ENCODE data around the gene DCDC1.
"Not testable (repeated sequence)": the region's sequence is repeated elsewhere in the genome, so short reads cannot be mapped to it uniquely, and the experiment has no call there.

The DCDC1 gene

GRCh38 chr11:31326470-31327148, 42.9 kb downstream of the DCDC1 start:
- no peak for DNase-seq (ENCODE audit: low read depth)

DNA sequence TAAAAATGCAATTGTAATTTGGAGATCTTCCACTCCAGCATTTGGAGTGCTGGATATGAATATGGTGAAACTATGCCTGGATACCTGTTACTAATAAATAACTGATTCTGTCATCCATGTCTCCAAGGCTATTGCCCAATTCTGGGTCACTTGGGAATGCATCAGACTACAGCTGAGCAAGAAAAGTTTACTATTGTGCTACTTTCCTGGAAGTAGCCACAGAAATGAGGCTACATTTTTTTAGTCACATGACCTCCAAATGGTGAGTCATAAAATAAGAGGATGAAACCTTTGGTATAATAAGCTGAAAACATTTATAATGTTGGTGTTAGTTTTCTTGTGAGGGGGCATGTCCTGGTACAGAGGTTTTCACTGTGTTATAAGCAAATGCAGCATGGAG, 44.4 kb downstream of the DCDC1 start:
- no peak for DNase-seq (ENCODE audit: low read depth)

DNA sequence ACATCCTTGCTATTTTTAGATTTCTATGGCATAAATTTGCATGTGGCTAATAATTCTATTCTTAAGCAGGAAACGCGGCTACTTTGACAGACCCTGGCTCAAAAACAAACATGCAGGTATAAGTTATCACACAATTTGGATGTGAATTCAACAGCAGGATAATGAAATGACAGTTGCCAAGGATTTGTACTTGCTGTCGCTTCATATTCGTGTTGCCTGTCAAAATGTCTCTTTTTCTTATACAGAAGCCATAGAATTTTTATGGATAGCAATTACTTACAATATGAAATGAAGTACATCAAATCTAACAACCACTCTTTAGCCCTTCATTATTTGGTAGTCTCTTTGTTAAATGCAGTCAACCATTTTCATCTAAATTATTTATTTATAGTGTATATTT, 46.4 kb downstream of the DCDC1 start:
- no peak for DNase-seq (ENCODE audit: low read depth)

GRCh38 chr11:31321494-31321893, 48.0 kb downstream of the DCDC1 start:
- DNase-seq (ENCODE audit: low read depth): not testable (repeated sequence)

DNA sequence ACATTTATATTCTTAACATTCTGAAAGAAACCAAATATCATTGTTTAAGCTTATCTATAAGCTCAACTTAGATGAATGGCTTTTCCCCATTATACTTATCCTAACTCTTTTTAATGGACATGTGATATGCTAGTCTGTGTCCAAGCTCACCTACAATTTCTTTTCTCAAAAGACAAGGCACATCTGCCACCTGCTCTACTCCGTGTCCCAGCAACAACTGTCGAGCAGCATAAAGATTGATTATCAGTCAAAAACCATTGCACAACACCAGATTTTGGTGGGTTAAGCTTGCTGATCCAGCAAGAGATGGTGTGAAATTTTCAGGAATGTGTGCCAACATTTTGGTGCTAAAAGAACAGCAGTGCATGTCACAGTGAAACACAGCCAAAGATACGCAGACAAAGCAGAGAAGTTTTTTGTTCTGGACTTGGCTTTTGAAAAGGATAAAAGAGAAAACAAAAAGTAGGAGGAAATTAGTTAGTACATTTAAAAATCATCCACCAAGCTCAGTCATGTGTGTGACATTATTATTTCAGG, 65.8 kb downstream of the DCDC1 start:
- no peak for DNase-seq (ENCODE audit: low read depth)

- DNase-seq (ENCODE audit: low read depth): no peak
Observed at GRCh38 chr11:31301549-31302510, 67.7 kb downstream of the DCDC1 start.

GRCh38 chr11:31295308-31295707, 74.2 kb downstream of the DCDC1 start:
- no peak for DNase-seq (ENCODE audit: low read depth)

- not testable (repeated sequence) for DNase-seq (ENCODE audit: low read depth)
Observed at GRCh38 chr11:31273527-31273926, 96.0 kb downstream of the DCDC1 start.

GRCh38 chr11:31267720-31268119, 101.8 kb downstream of the DCDC1 start:
- no peak for DNase-seq (ENCODE audit: low read depth)

DNA sequence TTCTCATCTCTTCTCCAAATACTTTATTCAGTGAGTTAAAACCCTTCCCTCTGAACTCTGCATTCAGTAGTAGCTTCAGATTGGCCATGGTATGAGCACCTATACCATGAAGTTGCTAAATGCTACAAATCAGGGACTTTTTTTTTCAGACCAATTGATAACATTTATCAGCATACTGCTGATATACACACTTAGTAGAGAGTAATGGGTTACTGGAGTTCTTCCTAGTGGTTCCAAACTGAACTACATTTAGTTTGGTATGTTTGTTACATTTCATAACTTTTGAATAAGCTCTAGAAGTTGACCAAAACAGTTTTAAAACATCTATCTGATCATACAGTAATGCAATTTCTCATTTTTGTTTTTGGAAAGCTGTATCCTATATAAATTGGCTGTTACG, 104.7 kb downstream of the DCDC1 start:
- DNase-seq (ENCODE audit: low read depth): no peak

DNA sequence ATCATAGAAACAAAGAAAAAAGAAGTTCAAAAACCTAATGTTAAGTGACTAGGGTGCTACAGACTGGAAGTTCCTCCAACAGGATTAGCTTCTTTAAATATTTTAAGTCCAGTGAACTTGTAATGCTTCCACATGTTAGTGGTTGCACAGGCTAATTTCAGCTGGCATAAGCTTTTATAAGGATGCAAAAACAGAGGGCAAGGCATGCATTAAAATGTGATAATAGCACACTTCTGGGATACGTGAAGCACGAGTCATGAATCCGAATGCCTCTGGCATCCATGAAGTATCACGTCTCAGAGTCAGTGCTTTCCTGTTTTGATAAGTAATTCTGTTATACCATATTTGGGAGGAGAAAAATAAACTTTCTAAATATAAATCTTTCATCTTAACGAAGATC, 106.8 kb downstream of the DCDC1 start:
- DNase-seq (ENCODE audit: low read depth): no peak

DNA sequence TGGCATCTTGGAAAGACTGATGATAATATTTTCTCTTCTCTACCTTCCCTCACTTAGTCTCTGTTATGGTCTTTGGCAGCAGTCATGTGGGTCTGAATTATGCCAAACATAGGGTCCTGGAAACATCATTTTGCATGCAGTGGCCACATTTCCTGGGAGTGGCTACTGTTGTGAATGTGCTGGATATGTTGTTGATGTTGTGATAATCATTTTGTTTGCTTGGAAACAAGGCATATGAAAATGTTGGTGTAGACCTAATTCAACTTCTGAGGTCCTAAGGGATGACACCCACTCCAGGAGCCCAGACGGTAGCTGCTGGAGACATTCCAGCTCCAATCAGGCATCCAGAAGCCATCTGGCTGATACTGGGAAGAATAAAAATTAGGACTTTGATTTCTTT, 109.7 kb downstream of the DCDC1 start:
- no peak for DNase-seq (ENCODE audit: low read depth)

DNA sequence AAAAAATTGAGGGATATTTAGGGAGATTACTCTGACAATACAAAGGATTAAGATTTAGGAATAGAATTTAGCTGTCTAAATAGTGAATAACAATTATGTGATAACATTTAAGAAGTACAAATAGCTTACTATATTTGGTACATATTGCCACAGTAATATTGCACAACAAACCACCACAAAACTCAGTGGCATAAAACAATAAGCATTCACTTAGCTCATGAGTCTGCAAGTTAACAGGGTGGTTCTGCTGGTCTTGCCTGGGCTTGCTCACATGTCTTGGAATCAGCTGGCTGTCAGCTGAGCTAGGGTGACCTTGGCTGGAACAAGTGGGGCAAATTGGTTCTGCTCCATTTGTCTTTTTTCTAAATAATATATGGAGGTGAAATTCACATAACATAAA, 115.1 kb downstream of the DCDC1 start:
- no peak for DNase-seq (ENCODE audit: low read depth)

GRCh38 chr11:31248768-31249167, 120.8 kb downstream of the DCDC1 start:
- DNase-seq (ENCODE audit: low read depth): no peak

- no peak for DNase-seq (ENCODE audit: low read depth)
Observed at GRCh38 chr11:31247321-31247720, 122.2 kb downstream of the DCDC1 start.

GRCh38 chr11:31246451-31247165, 122.9 kb downstream of the DCDC1 start:
- DNase-seq (ENCODE audit: low read depth): no peak

DNA sequence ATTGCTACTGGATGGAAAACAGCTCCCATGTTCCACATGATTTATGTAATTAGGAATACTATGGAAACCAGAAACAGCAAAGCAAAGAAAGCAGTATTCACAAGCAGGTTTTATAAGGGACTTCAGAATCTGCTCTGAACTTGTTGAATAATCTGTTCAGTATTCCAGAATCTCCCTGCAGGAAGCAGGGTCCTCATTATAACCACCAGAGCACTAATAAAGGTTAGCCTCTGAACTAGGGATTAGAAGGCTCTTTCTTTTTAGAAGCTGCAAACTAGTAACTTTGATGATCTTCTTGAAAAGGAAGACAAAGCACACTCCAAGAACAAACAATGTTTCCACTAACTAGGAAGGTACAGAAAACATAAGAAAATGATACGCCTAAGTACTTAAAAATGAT, 125.8 kb downstream of the DCDC1 start:
- no peak for DNase-seq (ENCODE audit: low read depth)

GRCh38 chr11:31240340-31240904, 129.1 kb downstream of the DCDC1 start:
- no peak for DNase-seq (ENCODE audit: low read depth)

DNA sequence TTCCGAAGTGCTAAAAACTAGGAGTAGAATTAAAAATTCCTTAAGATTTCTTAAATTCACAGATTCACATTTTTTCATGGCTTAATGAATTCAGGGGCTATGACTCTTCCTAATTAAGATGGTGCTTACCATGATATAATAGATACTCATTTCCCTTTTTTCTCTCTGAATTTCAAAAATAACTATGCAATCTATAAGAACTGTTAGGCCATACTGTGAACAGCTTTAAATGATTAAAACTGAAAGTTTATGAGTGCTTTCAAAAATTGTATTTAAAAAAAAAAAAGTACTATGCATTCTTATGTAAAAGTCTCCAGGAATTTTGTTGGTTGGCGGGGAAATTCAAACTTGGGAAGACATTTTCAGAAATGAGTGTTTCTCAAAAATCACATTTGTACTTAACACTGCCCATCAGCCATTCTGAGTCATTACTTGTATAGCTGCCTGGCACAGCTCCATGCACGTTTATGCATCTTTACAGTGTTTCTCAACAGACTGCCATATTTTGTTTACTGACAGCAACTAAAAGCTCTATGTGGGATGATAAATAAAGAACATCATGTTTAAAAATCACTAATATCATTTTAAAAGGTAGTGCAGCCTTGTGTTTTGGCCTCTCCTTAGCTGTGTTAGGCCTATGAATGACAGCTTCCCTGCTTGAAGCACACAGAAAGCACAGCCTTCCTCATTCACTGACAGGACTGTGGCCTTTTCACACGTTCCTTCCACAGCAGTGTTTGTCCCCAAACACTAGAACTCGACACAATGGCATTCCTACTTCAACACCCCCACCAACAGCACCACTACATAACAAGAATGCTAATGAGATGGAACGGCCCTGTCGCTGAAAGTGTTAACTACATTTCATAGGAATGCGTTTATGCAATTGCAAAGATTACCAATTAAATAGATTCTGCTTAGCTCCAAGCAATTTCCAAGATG, 131.4 kb downstream of the DCDC1 start:
- DNase-seq (ENCODE audit: low read depth): no peak

DNA sequence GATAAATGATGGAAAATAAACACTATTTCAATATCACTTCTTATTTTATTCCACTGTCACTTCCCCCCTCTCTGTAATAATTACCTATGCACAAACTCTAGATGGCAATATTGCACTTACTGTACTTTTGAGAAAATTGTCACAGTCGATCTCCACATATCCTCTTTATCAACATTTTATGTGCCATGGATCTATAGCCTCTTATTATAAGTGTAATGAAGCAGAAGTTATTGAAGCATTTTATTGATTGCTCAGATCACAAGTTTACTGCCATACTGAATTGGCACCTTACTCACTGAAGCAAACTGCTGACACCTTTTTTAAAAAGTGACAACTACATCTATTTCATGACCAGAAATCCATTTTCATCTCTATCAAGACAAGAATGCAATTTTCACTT, 133.4 kb downstream of the DCDC1 start:
- no peak for DNase-seq (ENCODE audit: low read depth)

DNA sequence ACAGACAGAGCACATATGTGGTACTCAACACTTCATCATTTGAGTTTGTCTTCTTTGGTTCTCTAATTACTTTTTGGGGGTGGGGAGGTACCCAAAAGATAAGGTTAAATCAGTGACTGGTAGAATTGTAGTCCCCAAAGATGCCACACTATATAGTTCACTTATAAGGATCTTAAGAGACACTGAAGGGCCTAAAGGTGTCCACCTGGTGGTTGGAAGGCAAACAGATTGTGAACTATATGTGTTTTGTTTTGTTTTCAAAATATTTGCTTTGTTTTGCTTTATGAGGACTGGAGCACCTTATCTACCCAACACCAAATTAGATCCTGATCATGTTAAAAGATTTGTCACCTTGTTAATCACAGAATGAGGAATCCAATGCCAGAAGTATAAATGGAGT, 136.1 kb downstream of the DCDC1 start:
- no peak for DNase-seq (ENCODE audit: low read depth)

Measured in stimulated activated CD8-positive, alpha-beta memory T cell treated with anti-CD3 and anti-CD28 coated beads, Interleukin-15, amount 100 ng/mL, for 24 hours (primary cell).